Hepatocyte (in vitro differentiated cells): ENCODE results near the gene CAP2. TPM values are rescaled to one million over a fixed set of nuclear protein-coding genes. Genes with fewer than 3 reads are reported as not detected.
A peak's percentile ranks its signal among the peaks of the same experiment; 100 is the strongest.

Source experiments
- DNase-seq: peaks from one replicate; pipeline ENCODE4 v3.0.0-alpha.2; 2016; ENCODE audit warnings: low spot score
- H2AFZ ChIP-seq: fragments of 200-600 bp; sonication (generic); 2 replicates; pipeline ENCODE4 v1.6.0; 2016; ENCODE audit warnings: antibody characterized with exemption, mild to moderate bottlenecking
- H3K27ac ChIP-seq: fragments of 200-600 bp; sonication (generic); 2 replicates; pipeline ENCODE4 v1.5.1; 2016; ENCODE audit warnings: mild to moderate bottlenecking
- H3K27me3 ChIP-seq: fragments of 200-600 bp; sonication (generic); 2 replicates; pipeline ENCODE4 v1.6.1; 2016
- H3K36me3 ChIP-seq: fragments of 200-600 bp; sonication (generic); replicated peaks from 2 replicates; pipeline ENCODE4 v1.5.1; 2016; ENCODE audit warnings: low read depth; ENCODE audit not compliant: insufficient read depth
- H3K4me1 ChIP-seq: fragments of 200-600 bp; sonication (generic); 2 replicates; pipeline ENCODE4 v1.5.1; 2016; ENCODE audit warnings: mild to moderate bottlenecking, moderate library complexity; ENCODE audit not compliant: insufficient read depth
- H3K4me2 ChIP-seq: fragments of 200-600 bp; sonication (generic); 2 replicates; pipeline ENCODE4 v1.6.0; 2016
- H3K4me3 ChIP-seq: fragments of 200-600 bp; sonication (generic); 2 replicates; pipeline ENCODE4 v1.5.1; 2016; ENCODE audit warnings: mild to moderate bottlenecking
- H3K79me2 ChIP-seq: fragments of 200-600 bp; sonication (generic); 2 replicates; pipeline ENCODE4 v1.6.0; 2017; ENCODE audit warnings: mild to moderate bottlenecking
- H3K9me2 ChIP-seq: fragments of 200-600 bp; sonication (generic); replicated peaks from 2 replicates; pipeline ENCODE4 v1.6.0; 2017; ENCODE audit warnings: mild to moderate bottlenecking; ENCODE audit not compliant: insufficient read depth
- H3K9me3 ChIP-seq: fragments of 200-600 bp; sonication (generic); 2 replicates; pipeline ENCODE4 v1.5.1; 2016; ENCODE audit warnings: low read depth, mild to moderate bottlenecking
- H4K20me1 ChIP-seq: fragments of 200-600 bp; sonication (generic); 2 replicates; pipeline ENCODE4 v1.6.0; 2016; ENCODE audit warnings: mild to moderate bottlenecking; ENCODE audit not compliant: insufficient read depth, poor library complexity, severe bottlenecking
- CTCF ChIP-seq: fragments of 200-600 bp; sonication (generic); IDR thresholded peaks from 2 replicates; pipeline ENCODE4 v1.5.1; 2016; ENCODE audit warnings: antibody characterized with exemption, mild to moderate bottlenecking; ENCODE audit not compliant: poor library complexity
- EZH2 ChIP-seq: fragments of 200-600 bp; sonication (generic); IDR thresholded peaks from 2 replicates; pipeline ENCODE4 v1.6.1; 2016; ENCODE audit warnings: antibody characterized with exemption, mild to moderate bottlenecking, borderline replicate concordance
- EZH2phosphoT487 ChIP-seq: fragments of 200-600 bp; sonication (generic); IDR thresholded peaks from one replicate; pipeline ENCODE4 v1.6.1; 2018; ENCODE audit warnings: antibody characterized with exemption, mild to moderate bottlenecking, low read depth, moderate library complexity; ENCODE audit not compliant: unreplicated experiment, severe bottlenecking
- WGBS: methylation state at CpG from one replicate; pipeline ENCODE4 v1.1.6; 2016; ENCODE audit warnings: low lambda C conversion rate; ENCODE audit errors: missing lambda C conversion rate; 5-methylcytosine and 5-hydroxymethylcytosine counted together
- polyA plus RNA-seq: library from polyadenylated mRNA; unstranded; fragments of >200 nt; fragmentation: Nextera tagmentation; extraction: Ambion mirVana; gene quantifications from 2 replicates; pipeline ENCODE4 v1.2.1, GENCODE V29; 2016
- total RNA-seq: library from RNA; depleted of rRNA; stranded (reverse); fragments of >200 nt; gene quantifications from 2 replicates; pipeline ENCODE4 v1.2.3, GENCODE V29; 2014

The CAP2 gene
- total and polyA plus RNA-seq, 2 experiments from 2014 or later, result 6.5 to 8.7 TPM

DNA sequence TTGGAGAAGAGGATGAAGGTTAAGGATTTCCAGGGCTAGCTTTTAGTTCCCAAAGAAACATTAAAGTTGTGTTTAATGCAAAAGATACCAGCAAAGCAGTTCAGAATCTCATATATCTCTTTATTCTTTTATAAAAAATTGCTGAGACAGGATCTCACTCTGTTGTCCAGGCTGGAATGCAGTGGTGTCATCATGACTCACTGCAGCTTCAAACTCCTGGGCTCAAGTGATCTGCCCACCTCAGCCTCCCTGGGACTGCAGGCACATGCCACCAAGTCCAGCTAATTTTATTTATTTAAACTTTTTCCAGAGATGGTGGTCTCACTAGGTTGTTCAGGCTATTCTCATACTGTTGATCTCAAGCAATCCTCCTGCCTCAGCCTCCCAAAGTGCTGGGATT, 41.1 kb upstream of the CAP2 start:
- no peaks in the 10 kb centered on the region for H3K9me3 ChIP-seq
- no peak overlapping the region for H3K27ac ChIP-seq
- TF ChIP-seq EZH2phosphoT487, result no peak
- TF ChIP-seq CTCF, result no peak
- TF ChIP-seq EZH2, result no peak
- H2AFZ ChIP-seq, result no peak overlapping the region
- no peaks in the 10 kb centered on the region for H3K9me2 ChIP-seq
- DNase-seq, result no peak
- no peaks in the 10 kb centered on the region for H4K20me1 ChIP-seq
- no peaks in the 10 kb centered on the region for H3K27me3 ChIP-seq
- no peak overlapping the region for H3K4me3 ChIP-seq
- no peaks in the 10 kb centered on the region for H3K36me3 ChIP-seq
- no peak overlapping the region for H3K4me2 ChIP-seq
- H3K4me1 ChIP-seq, result no peaks in the 10 kb centered on the region
- no peaks in the 10 kb centered on the region for H3K79me2 ChIP-seq

GRCh38 chr6:17353440-17354175, 39.8 kb upstream of the CAP2 start:
- no peak overlapping the region for H2AFZ ChIP-seq
- no peaks in the 10 kb centered on the region for H4K20me1 ChIP-seq

GRCh38 chr6:17354700-17355403, 38.5 kb upstream of the CAP2 start:
- Histone ChIP-seq H3K4me2 (peak overlapping the region; percentile 4), H3K4me3 (no peak overlapping the region)
- WGBS, result 61% methylated on average over 4 of the region's 4 CpGs

More at GRCh38 chr6:17353440-17354175, 39.8 kb upstream of the CAP2 start:
- TF ChIP-seq EZH2phosphoT487, result no peak
- no peak for TF ChIP-seq CTCF
- no peak for TF ChIP-seq EZH2
- H3K36me3 ChIP-seq, result no peaks in the 10 kb centered on the region
- H3K4me1 ChIP-seq, result no peaks in the 10 kb centered on the region
- no peak overlapping the region for H3K4me2 ChIP-seq
- DNase-seq, result no peak
- H3K9me3 ChIP-seq, result no peaks in the 10 kb centered on the region
- no peaks in the 10 kb centered on the region for H3K27me3 ChIP-seq
- WGBS, result 86% methylated on average over 4 of the region's 4 CpGs
- H3K4me3 ChIP-seq, result no peak overlapping the region
- no peaks in the 10 kb centered on the region for H3K9me2 ChIP-seq
- H3K27ac ChIP-seq, result no peak overlapping the region
- no peaks in the 10 kb centered on the region for H3K79me2 ChIP-seq

More at GRCh38 chr6:17354700-17355403, 38.5 kb upstream of the CAP2 start:
- no peak overlapping the region for H2AFZ ChIP-seq
- no peaks in the 10 kb centered on the region for H3K27me3 ChIP-seq
- H3K4me1 ChIP-seq, result no peaks in the 10 kb centered on the region
- H3K79me2 ChIP-seq, result no peaks in the 10 kb centered on the region
- H3K9me3 ChIP-seq, result no peaks in the 10 kb centered on the region
- H3K36me3 ChIP-seq, result no peaks in the 10 kb centered on the region
- H3K27ac ChIP-seq, result no peak overlapping the region
- peak; percentile 16 for DNase-seq
- TF ChIP-seq CTCF (no peak), EZH2 (no peak)
- no peaks in the 10 kb centered on the region for H4K20me1 ChIP-seq
- H3K9me2 ChIP-seq, result no peaks in the 10 kb centered on the region
